Choroid plexus epithelial cell (primary cell): ENCODE results near the gene NAA10.

ENCODE experiments used
- DNase-seq: peaks from one replicate; pipeline ENCODE4 v3.0.0-alpha.2; 2010; ENCODE audit warnings: low read depth
- H3K4me3 ChIP-seq: 2 replicates; pipeline ENCODE4 v1.5.1; 2011; ENCODE audit warnings: low read depth, mild to moderate bottlenecking, control low read depth, low read length, moderate library complexity
- CTCF ChIP-seq: conservative IDR thresholded peaks from 2 replicates; pipeline ENCODE4 v1.5.1; 2011; ENCODE audit warnings: low read depth, mild to moderate bottlenecking, control low read depth, inconsistent platforms, low read length, moderate library complexity

NAA10 gene

GRCh38 chrX:153927922-153928760 is 6.7 kb downstream of the NAA10 start:
- H3K4me3 ChIP-seq = peak overlapping the region; percentile 67
- TF ChIP-seq CTCF = peak; percentile 13
- DNase-seq = peak; percentile 99

DNA sequence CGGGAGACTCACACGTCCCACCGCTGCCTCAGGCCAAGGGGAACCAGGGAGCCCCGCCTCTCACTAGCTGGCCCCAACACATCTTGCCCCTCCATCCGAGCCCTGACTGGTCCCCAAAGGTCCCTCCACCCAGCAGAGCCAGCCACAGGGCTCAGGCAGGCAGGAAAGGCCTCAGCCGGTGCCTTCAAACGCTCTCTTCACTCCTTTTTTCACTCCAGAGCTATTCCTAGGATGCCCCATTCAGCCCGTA is 7.2 kb downstream of the NAA10 start:
- DNase-seq = no peak
- TF ChIP-seq CTCF = no peak
- peak overlapping the region; percentile 67 for H3K4me3 ChIP-seq

- peak overlapping the region; percentile 67 for H3K4me3 ChIP-seq
- DNase-seq = peak; percentile 18
- TF ChIP-seq CTCF = no peak
Observed at GRCh38 chrX:153926858-153927671, 7.8 kb downstream of the NAA10 start.

- no peak overlapping the region for H3K4me3 ChIP-seq
- no peak for TF ChIP-seq CTCF
- DNase-seq = no peak
Observed at GRCh38 chrX:153926552-153926857, 8.3 kb downstream of the NAA10 start.

DNA sequence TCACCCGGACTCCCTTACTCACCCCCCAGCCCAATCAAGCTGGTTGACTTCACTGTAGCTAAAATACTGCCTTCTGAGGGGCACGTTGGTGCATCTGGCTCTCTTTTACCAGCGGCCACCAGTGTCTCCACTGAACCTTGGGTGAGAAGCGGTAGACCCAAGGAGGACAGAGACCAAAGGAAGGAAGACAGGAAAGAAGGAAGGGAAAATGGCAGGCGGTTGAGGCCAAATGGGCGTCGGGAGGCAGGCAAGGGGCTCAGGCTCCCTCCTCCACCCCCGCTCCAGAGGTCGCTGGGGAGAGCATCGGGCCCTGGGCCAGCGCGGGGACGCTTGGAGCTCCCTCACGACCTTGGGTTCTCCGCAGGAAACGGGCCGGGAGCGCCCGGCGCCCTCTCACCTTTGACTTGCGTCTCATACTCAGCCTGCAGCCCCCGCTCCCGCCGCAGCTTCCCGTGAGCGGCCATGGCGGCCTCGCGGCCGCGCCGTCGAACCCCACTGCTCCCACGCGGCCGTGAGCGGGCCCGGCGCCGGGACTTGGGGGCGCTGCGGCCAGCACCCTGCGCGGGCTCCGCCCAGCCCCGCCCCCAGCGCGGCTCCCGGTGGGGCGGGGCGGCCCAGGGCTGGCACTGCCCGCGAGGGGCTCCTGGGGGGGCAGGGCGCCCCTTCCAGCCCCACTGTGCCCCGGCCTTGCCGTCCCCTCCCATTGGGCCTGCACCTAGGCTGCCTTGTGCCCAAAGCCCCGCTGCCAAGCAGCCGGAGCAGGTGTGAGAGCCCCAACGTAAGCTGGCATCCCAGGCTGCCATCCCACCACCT is 8.9 kb downstream of the NAA10 start, which contains the start of gene ARHGAP4:
Gene ARHGAP4, minus strand, starts transcription at position 526 of the 813 bp plus-strand sequence. Its CDS starts 62 bp downstream, at position 464.
- H3K4me3 ChIP-seq = peak within 1 kb of the TSS; percentile 67
- no peak for TF ChIP-seq CTCF
- no peak for DNase-seq

- H3K4me3 ChIP-seq = no peak overlapping the region
- no peak for DNase-seq
- TF ChIP-seq CTCF = no peak
Observed at GRCh38 chrX:153925387-153925738, 9.5 kb downstream of the NAA10 start.
